WERI-Rb-1 (cell line): ENCODE results near the gene MED22.

ENCODE experiments used
- DNase-seq: peaks from one replicate; pipeline ENCODE4 v3.0.0-alpha.2; 2020
- H3K27ac ChIP-seq: fragments of 250-450 bp; sonication (Bioruptor Pico); 2 replicates; pipeline ENCODE4 v1.5.1; 2020; ENCODE audit warnings: mild to moderate bottlenecking, moderate library complexity
- H3K27me3 ChIP-seq: fragments of 250-450 bp; sonication (Bioruptor Pico); 2 replicates; pipeline ENCODE4 v1.5.1; 2021; ENCODE audit warnings: mild to moderate bottlenecking, low read depth, moderate library complexity; ENCODE audit not compliant: insufficient read depth, severe bottlenecking
- H3K36me3 ChIP-seq: fragments of 250-450 bp; sonication (Bioruptor Pico); 2 replicates; pipeline ENCODE4 v1.5.1; 2020; ENCODE audit warnings: mild to moderate bottlenecking, moderate library complexity
- H3K4me3 ChIP-seq: 2 replicates; pipeline ENCODE4 v1.5.1; 2011; ENCODE audit warnings: low read depth, mild to moderate bottlenecking, control low read depth, low read length
- H3K9me3 ChIP-seq: fragments of 250-450 bp; sonication (Bioruptor Pico); 2 replicates; pipeline ENCODE4 v1.5.1; 2021; ENCODE audit warnings: mild to moderate bottlenecking, moderate library complexity; ENCODE audit not compliant: severe bottlenecking
- TF ChIP-seq, protein P1 (sequence below): IDR thresholded peaks from 2 replicates; pipeline ENCODE4 v1.5.1; 2011; ENCODE audit warnings: low read depth, mild to moderate bottlenecking, control low read depth, inconsistent platforms, low read length

The MED22 gene

DNA sequence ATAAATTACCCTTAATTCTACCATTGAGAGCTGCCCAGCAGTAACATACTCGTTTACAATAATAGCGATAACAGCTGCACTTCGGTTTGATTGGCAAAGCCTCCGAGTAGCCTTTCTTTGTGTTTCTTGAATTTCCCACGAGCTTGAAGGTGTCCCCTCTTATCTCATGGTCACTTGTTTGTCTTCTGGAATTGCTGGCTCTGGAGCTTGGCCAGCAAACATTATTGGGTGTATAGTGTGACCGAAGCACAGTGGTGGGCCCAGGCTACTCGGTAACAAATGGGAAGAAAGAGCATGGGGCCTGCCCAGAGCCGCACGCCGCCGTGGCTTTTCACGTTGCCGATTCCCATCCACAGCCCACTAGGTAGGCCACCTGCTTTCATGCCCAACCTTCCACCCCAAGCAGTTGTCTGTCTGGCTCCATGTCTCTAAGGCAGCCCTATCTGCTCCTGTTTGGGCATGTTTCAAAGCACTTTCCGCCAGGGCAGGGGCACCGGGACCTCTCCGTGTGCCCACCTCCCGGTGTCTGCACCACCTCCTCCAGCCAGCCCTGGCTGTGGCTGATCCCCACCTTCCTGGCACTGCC, 36.9 kb upstream of the MED22 start:
- H3K36me3 ChIP-seq, result no peaks in the 10 kb centered on the region
- DNase-seq, result no peak
- H3K9me3 ChIP-seq, result no peaks in the 10 kb centered on the region
- TF ChIP-seq, protein P1, sequence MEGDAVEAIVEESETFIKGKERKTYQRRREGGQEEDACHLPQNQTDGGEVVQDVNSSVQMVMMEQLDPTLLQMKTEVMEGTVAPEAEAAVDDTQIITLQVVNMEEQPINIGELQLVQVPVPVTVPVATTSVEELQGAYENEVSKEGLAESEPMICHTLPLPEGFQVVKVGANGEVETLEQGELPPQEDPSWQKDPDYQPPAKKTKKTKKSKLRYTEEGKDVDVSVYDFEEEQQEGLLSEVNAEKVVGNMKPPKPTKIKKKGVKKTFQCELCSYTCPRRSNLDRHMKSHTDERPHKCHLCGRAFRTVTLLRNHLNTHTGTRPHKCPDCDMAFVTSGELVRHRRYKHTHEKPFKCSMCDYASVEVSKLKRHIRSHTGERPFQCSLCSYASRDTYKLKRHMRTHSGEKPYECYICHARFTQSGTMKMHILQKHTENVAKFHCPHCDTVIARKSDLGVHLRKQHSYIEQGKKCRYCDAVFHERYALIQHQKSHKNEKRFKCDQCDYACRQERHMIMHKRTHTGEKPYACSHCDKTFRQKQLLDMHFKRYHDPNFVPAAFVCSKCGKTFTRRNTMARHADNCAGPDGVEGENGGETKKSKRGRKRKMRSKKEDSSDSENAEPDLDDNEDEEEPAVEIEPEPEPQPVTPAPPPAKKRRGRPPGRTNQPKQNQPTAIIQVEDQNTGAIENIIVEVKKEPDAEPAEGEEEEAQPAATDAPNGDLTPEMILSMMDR, result no peak
- H3K27me3 ChIP-seq, result no peaks in the 10 kb centered on the region
- no peak overlapping the region for H3K4me3 ChIP-seq
- no peak overlapping the region for H3K27ac ChIP-seq

DNA sequence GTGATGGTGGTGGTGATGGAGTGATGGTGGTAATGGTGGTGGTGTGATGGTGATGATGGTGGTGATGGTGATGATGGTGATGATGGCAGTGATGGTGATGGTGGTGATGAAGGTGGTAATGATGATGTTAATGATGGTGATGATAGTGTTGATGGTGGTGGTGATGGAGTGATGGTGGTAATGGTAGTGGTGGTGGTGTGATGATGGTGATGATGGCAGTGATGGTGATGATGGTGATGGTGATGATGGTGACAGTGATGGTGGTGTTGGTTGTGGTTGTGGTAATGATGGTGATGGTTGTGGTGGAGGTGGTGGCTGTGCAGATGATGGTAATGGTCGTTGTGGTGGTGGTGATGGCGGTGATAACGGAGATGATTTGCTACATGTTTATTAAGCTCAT, 35.5 kb upstream of the MED22 start:
- no peak for DNase-seq
- TF ChIP-seq, protein P1, result no peak
- H3K27ac ChIP-seq, result no peak overlapping the region
- H3K9me3 ChIP-seq, result no peaks in the 10 kb centered on the region
- H3K4me3 ChIP-seq, result no peak overlapping the region
- no peaks in the 10 kb centered on the region for H3K36me3 ChIP-seq
- no peaks in the 10 kb centered on the region for H3K27me3 ChIP-seq

DNA sequence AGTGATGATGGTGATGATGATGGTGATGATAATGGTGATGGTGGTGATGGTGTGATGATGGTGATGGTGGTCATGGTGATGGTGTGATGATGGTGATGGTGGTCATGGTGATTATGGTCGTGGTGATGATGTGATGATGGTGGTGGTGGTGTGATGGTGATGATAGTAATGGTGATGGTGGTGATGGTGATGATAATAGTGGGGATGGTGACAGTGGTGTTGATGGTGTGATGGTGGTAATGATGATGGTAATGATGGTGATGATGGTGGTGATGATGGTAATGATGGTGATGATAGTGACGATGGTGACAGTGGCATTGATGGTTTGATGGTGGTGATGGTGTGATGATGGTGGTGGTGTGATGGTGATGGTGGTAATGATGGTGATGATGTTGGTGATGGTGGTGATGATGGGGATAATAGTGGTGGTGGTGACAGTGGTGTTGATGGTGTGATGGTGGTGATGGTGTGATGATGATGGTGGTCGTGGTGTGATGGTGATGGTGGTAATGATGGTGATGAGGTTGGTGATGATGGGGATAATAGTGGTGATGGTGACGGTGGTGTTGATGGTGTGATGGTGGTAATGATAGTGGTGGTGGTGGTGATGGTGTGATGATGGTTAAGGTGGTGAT, 34.7 kb upstream of the MED22 start:
- no peaks in the 10 kb centered on the region for H3K36me3 ChIP-seq
- TF ChIP-seq, protein P1, result no peak

DNA sequence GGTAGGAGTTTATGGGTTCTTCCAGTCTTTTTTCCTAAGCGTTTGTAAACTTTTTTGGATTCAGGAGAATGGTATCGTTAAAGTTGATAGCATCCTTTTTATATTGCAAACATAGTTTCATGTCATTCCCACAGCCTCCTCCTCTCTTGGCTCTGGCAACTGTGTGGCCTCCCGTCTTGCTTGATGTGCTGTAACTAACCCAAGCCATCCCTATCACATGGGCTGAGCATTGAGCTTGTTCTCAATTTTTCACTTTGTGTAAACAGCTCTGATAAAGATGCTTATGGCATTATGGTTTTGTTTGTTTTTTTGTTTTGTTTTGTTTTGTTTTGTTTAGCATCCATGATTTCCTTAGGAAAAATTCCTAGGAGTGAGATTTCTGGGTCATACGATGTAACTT, 32.8 kb upstream of the MED22 start:
- no peaks in the 10 kb centered on the region for H3K27me3 ChIP-seq
- peaks cover 10% of the 10 kb centered on the region for H3K9me3 ChIP-seq
- DNase-seq, result no peak
- H3K36me3 ChIP-seq, result peaks cover under 1% of the 10 kb centered on the region
- H3K27ac ChIP-seq, result no peak overlapping the region
- no peak overlapping the region for H3K4me3 ChIP-seq
- TF ChIP-seq, protein P1, result no peak

More for the DNA sequence above, 34.7 kb upstream of the MED22 start:
- no peak for DNase-seq
- Histone ChIP-seq H3K4me3 (no peak overlapping the region), H3K9me3 (peaks cover 7% of the 10 kb centered on the region), H3K27ac (no peak overlapping the region), H3K27me3 (no peaks in the 10 kb centered on the region)

DNA sequence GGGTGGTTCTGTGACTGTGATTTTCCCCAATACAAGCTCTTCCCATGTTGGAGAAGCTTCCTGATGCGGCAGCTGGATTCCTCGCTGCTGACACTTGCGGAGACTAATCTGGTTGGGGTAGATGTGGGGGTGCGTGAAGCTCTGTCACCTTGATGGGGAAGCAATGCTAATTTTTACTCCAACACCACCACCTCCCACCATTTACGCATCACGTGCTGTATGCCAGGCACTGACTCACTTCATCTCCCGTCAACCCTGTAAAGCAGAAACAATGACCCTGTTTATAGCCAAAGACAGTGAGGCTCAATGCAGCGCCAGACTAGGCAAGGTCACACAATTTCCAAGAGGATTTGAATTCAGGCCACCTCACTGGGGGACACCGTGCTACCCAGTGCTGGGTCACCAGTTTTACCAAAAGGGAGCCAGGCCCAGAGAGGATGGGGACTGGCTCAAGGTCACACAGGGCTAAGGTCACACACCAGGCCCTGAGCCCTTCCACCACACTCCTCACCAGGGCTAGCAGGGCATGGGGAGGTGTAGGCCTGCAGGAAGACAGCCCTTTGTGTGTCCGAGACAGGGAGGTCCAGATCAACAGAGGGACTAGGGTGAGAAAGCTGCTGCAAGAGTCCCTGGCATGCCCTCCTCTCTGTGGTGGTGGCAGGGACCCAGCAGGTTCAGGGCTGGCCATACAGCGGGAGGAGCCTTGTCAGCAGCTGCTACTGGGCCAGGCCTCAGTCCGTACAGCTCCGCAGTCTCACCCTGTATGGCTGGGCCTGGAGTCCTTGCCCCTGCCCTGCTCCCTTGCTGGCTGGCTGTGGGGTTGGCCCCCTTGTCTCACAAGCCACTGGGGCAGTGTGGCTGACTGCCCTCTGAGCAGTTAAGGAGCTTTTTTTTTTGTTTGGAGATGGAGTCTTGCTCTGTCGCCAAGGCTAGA, 31.5 kb upstream of the MED22 start:
- H3K27me3 ChIP-seq, result no peaks in the 10 kb centered on the region
- H3K36me3 ChIP-seq, result peaks cover 5% of the 10 kb centered on the region
- H3K4me3 ChIP-seq, result no peak overlapping the region
- no peak overlapping the region for H3K27ac ChIP-seq
- DNase-seq, result no peak
- peaks cover 10% of the 10 kb centered on the region for H3K9me3 ChIP-seq
- TF ChIP-seq, protein P1, result no peak
